NCI-H748 (cell line): Measurements from ENCODE around the gene NBDY.
"Not testable (repeated sequence)": the region's sequence is repeated elsewhere in the genome, so short reads cannot be mapped to it uniquely, and the experiment has no call there.

ENCODE experiments used
- DNase-seq: peaks from one replicate; lab custom pipeline; 2025; ENCODE audit not compliant: unreplicated experiment; lab: John Stamatoyannopoulos, UW

NBDY gene

DNA sequence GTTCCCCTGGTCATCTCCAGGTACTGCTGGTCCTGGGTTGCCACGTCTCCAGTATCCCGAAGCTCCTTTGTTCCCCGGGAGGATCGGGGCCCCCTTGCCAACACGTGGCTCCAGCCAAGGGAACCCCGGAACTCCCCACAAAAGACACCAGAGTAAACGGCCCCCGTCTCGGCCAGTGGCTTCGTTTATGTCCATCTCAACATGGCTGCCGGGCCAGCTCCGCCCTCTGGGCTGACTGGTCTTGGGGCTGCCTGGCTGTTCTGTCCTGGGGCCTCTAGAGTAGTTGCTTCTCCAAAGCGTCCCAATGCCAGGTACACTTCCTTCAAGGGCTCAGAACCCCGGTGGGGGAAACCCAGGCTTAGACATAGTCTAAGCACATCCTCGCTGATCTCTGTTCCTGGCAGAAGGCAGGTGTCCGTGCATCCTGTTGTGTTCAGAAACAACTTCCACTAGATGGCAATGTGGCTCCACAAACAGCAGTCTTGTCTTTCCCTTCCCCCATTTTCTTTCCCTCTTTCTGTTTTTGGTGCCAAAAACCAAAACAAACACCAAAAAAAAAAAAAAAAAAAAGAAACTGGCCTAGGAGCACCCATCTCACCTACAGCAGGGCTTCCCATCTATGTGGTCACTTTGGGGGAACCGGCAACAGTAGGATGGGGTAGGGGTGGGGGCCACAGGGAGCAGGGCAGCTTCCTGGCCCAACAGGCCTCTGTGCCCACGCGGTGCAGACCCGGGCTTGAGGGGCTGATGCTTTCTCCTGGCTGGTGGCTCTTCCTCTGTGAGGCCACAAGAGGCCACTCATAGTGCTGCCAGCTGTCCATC lies 35.3 kb downstream of the NBDY start:
- DNase-seq, result no peak

DNA sequence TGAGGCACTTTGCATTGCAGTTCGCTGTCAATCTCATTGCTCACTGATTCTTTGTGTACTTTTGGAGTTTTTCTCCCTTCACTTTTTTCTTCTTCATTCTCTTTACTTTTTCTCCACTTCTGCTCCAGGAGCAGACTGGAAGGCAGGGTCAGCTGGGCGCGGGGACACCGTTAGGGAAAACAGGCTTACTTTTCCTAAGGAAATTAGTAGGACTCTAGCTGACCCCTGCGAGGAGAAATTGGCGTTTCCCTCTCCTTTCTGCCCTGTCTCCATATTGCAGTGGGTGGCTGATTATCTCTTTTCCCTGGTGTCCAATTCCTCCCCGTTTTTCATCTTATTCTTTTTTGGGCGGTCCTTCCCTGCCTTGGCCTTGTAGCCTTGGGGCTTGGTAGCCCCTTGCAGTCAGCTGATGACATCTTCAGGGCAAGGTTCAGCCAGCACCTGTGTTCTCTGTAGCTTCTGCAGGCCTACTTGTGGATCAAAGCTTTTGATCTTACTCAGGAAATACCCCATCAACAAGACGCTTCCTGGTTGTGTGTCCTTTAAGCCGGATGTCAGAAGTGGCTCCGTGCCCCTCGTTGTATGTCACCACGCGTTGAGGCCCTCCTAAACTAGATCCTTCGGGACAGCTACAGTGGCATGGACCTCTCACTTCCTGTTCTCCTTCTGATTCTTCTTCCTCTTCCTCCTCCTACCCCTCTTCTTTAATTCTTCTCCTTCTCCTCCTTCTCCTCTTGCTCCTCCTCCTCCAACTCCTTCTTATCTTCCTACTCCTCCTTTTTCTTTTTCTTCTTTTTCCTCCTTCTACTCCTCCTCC lies 36.1 kb downstream of the NBDY start:
- DNase-seq, result no peak

DNA sequence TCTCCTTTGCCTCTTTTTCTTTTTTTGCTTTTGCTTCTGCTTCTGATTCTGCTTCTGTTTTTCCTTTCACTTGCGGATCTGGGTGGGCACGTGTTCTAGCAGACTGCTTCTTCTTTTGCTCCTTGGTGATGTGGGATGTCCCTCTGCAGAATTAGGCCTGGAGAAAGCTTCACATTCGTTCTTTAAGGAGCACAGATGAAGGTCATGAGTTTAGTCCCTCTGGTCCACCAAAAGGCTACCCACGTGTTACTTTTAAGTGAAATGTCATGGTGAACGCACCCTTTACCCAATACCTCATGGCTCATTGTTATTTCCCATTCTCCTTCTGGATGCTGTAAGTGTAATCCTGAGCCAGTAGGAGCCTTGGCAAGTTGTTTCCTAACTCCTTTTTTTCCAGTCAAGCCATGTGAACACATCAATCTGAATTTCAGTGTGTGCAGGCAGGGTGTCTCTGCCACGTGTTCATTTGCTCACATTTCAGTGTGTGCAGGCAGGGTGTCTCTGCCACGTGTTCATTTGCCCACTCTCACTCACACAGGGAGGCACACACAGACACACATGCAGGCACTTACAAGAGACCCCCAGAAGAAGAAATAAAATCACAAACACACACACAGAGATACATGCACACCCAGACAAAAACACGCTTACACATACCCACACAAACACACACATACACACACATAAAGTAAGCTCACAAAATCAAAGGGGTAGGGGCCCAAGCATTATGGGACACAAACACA lies 36.9 kb downstream of the NBDY start:
- no peak for DNase-seq

DNA sequence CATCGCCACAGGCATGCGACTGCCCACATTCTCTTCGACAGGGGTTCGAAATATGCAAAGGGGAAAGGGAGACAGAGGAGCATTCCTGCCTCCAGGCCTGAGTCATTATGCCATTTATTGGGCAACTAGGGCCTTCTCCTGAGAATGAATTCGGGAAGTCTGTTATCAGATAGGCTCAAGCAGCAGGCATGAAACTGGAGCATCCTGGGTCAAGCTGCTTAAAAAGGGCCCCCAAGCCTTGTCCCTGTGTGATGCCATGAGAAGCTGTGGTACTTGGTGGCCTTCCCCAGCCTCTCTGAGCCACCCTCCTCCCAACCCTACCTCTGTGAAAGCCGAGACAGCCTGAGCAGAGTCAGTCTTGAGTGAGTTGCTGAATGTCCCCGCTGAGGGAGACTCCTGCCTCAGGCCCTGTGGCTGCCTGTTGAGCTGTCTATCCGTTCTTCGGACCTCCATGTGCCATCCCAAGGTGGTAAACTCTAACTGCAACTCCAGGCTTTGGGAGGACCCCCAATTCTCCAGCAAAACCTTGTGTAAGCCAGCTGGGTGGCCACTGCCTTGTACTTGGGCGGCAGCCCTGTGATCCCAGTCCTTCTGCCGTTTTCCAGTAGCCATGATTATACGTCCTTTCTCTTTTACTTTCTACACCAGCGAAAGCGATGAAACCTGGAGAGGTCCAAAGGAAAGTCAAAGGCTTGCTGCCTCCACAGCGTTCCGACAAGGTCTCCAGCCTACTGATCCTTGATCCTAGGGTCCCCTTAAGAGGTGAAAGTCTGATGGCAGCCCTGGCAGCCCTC lies 37.7 kb downstream of the NBDY start:
- DNase-seq, result no peak

DNA sequence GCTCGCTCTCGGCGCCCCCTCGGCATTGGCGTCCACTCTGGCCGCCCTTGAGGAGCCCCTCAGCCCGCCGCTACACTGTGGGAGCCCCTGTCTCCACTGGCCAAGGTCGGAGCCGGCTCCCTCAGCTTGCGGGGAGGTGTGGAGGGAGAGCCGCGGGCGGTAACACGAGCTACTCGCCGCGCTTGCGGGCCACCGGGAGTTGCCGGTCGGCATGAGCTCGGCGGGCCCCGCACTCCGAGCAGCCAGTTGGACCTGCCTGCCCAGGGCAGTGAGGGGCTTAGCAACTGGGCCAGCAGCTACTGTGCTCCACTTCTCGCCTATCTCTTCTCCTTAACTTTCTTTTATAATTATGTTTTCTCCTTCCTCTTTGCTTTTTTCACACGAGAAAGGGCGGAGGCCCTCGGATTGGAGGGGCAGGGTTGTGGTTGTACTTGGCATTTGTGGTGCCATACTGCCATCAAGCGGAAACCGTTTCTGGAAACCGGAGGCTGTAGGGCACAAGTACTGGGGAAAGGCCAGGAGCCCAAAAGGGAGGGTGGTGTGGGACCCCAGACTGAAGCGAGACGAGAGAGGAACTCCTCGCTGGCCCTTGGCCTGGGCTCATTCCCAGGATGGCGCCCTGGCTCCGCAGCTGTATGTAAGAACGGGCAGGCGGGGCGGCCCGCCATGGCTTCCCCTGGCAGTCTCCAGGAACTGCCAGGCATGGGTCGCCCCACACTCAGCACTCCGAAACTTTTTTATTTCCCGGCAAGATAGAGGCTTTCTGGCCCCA lies 38.5 kb downstream of the NBDY start:
- not testable (repeated sequence) for DNase-seq

DNA sequence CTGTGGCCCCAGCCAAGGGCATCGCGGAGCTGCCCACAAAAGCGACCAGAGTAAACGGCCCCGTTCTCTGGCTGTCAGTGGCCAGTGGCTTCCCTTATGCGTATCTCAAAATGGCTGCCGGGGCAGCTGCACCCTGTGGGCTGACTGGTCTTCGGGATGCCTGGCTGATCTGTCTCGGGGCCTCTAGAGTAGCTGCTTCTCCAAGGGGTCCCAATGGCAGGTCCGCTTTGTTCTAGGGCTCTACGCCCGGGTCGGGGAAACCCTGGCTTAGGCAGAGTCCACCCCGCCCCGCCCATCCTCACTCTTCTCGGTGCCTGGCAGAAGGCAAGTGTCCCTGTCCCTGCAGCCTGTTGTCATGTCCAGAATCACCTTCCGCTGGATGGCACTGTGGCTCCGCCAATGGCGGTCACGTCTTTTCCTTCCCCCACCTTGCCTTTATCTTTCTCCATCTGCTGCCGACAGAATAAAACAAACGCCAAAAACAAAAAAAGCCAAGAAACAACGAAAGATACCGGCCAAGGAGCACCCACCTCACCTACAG lies 39.1 kb downstream of the NBDY start:
- DNase-seq, result not testable (repeated sequence)

DNA sequence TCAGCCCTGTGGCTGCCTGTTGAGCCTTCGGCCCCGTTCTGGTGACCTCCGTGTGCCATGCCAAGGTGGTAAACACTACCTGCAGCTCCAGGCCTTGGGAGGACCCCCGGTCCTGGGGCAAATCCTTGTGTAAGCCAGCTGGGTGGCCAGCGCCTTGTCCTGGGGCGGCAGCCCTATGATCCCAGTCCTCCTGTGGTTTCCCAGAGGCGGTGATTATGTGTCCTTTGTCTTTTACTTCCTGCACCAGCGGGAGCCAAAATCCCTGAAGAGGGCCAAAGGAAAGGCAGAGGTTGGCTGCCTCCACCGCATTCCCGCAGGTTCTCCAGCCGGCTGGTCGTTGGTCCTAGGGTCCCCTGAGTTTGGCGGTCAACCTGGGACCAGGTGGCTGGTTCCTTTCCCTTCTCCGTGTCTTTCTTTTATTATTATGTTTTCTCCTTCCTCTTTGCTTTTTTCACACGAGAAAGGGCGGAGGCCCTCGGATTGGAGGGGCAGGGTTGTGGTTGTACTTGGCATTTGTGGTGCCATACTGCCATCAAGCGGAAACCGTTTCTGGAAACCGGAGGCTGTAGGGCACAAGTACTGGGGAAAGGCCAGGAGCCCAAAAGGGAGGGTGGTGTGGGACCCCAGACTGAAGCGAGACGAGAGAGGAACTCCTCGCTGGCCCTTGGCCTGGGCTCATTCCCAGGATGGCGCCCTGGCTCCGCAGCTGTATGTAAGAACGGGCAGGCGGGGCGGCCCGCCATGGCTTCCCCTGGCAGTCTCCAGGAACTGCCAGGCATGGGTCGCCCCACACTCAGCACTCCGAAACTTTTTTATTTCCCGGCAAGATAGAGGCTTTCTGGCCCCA lies 43.9 kb downstream of the NBDY start:
- not testable (repeated sequence) for DNase-seq

DNA sequence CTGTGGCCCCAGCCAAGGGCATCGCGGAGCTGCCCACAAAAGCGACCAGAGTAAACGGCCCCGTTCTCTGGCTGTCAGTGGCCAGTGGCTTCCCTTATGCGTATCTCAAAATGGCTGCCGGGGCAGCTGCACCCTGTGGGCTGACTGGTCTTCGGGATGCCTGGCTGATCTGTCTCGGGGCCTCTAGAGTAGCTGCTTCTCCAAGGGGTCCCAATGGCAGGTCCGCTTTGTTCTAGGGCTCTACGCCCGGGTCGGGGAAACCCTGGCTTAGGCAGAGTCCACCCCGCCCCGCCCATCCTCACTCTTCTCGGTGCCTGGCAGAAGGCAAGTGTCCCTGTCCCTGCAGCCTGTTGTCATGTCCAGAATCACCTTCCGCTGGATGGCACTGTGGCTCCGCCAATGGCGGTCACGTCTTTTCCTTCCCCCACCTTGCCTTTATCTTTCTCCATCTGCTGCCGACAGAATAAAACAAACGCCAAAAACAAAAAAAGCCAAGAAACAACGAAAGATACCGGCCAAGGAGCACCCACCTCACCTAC lies 44.5 kb downstream of the NBDY start:
- not testable (repeated sequence) for DNase-seq

DNA sequence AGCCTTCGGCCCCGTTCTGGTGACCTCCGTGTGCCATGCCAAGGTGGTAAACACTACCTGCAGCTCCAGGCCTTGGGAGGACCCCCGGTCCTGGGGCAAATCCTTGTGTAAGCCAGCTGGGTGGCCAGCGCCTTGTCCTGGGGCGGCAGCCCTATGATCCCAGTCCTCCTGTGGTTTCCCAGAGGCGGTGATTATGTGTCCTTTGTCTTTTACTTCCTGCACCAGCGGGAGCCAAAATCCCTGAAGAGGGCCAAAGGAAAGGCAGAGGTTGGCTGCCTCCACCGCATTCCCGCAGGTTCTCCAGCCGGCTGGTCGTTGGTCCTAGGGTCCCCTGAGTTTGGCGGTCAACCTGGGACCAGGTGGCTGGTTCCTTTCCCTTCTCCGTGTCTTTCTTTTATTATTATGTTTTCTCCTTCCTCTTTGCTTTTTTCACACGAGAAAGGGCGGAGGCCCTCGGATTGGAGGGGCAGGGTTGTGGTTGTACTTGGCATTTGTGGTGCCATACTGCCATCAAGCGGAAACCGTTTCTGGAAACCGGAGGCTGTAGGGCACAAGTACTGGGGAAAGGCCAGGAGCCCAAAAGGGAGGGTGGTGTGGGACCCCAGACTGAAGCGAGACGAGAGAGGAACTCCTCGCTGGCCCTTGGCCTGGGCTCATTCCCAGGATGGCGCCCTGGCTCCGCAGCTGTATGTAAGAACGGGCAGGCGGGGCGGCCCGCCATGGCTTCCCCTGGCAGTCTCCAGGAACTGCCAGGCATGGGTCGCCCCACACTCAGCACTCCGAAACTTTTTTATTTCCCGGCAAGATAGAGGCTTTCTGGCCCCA lies 49.3 kb downstream of the NBDY start:
- not testable (repeated sequence) for DNase-seq

DNA sequence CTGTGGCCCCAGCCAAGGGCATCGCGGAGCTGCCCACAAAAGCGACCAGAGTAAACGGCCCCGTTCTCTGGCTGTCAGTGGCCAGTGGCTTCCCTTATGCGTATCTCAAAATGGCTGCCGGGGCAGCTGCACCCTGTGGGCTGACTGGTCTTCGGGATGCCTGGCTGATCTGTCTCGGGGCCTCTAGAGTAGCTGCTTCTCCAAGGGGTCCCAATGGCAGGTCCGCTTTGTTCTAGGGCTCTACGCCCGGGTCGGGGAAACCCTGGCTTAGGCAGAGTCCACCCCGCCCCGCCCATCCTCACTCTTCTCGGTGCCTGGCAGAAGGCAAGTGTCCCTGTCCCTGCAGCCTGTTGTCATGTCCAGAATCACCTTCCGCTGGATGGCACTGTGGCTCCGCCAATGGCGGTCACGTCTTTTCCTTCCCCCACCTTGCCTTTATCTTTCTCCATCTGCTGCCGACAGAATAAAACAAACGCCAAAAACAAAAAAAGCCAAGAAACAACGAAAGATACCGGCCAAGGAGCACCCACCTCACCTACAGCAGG lies 50.0 kb downstream of the NBDY start:
- not testable (repeated sequence) for DNase-seq

DNA sequence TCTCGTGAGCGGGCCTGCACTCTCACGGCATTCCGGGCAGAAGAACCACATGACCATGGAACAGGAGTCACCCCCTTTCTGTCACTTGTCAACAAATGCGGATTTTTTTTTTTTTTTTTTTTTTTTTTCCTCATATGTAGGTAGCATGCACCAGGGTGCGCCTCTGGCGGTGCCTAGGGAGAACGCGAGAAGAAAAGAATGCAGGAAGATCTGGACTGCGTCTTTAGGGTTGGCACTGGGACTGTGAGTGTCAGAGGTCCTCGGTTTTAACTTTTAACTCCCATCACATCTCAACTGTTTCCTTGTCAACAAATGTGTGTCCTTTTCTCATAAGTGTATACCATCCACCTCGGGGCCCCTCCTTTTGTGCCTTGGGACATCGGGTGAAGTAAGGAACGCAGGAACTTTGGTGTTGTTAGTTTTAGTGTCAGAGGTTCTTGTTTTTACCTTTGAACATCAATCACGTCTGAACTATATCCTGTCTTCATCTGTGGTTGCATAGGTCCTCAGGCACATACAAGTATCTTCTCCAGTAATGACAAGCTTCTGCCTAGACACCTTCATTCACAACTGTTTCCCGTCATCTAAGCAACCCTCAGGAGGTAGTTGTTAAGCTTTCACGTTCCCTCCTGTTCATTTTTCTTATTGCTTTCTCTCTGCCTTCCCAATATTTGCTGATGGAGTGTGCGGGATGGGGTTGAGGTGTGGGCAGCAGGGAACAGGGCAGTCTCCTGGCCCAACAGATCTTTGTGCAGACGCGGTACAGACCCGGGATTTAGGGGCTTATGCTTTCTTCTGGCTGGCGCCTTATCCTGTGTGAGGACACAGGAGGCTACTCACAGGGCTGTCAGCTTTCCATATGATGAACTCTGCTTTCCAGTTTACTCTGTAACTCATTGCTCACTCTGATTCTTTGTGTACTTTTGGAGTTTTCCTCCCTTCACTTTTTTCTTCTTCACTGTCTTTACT lies 51.9 kb downstream of the NBDY start:
- DNase-seq, result not testable (repeated sequence)

DNA sequence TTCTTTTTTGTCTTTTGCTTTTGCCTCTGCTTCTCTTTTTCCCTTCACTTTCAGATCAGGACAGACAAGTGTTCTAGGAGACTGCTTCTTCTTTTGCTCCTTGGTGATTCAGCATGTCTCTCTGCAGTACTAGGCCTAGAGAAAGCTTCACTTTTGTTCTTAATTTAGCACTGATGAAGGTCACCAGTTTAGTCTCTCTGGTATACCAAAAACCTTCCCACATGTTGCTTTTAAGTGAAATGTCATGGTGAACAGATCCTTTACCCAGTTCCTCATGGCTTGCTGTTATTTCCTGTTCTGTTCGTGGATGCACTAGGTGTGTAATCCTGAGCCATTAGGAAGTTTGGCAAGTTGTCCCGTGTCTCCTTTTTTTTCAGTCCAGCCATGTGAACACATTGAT lies 53.3 kb downstream of the NBDY start:
- DNase-seq, result no peak

DNA sequence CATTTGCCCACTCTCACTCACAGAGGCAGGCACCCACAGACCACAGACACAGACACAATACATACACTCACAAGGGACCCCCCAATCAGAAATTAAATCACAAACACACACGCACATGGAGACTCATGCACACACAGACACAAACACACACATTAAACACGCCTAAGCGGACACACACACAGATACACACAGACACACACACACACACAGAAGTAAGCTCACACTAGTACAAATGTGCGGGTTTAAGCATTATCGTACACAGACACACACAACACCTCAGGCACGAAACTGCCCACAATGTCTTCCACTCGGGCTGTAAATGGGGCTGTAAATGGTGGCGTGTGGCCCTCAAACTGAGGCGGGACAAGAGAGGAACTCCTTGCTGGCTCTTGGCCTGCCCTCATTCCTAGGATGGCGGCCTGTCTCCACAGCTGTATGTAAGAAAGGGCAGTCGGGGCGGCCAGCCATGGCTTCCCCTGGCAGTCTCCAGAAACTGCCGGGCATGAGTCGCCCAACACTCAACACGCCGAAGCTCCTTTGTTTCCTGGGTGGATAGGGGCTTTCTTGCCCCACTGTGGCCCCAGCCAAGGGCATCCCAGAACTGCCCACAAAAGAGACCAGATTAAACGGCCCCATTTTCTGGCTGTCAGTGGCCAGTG lies 53.9 kb downstream of the NBDY start:
- DNase-seq, result no peak

DNA sequence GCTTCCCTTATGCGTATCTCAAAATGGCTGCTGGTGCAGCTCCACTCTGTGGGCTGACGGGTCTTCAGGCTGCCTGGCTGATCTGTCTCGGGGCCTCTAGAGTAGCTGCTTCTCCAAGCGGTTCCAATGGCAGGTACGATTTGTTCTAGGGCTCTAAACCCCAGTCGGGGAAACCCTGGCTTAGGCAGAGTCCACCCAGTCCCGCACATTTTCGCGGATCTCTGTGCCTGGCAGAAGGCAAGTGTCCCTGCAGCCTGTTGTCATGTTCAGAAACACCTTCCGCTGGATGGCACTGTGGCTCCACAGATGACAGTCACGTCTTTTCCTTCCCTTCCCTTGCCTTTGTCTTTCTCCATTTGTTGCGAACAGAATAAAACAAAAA lies 54.4 kb downstream of the NBDY start:
- DNase-seq, result peak; percentile 55

DNA sequence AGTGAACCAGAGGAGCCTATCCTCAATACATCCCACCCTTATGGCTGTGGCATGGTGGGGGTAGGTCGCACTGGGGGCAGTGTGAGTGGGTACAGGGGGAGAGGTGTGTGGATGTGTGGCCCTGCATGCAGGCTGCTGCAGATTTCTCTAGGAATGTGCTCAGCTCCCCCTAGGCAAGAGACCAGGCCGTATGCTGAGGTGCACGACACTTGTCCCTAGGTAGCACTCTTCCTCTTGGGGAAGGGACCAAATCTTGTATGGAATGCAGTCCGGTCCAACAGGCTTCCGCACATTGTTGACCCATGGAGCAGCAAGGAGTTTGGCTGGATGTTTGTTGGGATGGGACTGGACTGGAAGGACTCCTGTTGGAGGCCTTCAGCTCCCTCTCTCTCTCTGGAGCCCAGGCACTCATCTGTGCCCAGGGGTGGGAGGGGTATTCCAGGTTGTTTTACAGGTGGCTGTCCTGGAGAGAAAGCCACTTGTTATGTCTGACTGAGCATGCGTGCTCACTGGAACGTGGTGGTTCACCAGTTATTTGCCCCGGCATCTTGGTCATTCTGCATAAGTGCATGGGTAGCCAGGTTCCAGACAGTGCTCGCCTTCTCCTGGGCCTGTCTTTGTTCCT lies 55.1 kb downstream of the NBDY start:
- no peak for DNase-seq
